Osteoblast (primary cell): ENCODE measurements around the gene SYCN. TPM values are rescaled to one million over a fixed set of nuclear protein-coding genes. Genes with fewer than 3 reads are reported as not detected.
"Not testable (repeated sequence)": the region's sequence is repeated elsewhere in the genome, so short reads cannot be mapped to it uniquely, and the experiment has no call there.

Source experiments
- DNase-seq: peaks from one replicate; pipeline ENCODE4 v3.0.0; 2011; ENCODE audit warnings: low spot score, mixed read lengths; ENCODE audit not compliant: insufficient read length; ENCODE audit errors: missing footprints
- H2AFZ ChIP-seq: 2 replicates; pipeline ENCODE4 v1.6.0; 2011; ENCODE audit warnings: mild to moderate bottlenecking, low read length
- H3K27ac ChIP-seq: 2 replicates; pipeline ENCODE4 v1.5.1; 2011; ENCODE audit warnings: mild to moderate bottlenecking, low read depth, low read length, moderate library complexity
- H3K27me3 ChIP-seq: 2 replicates; pipeline ENCODE4 v1.6.0; 2012; ENCODE audit warnings: mild to moderate bottlenecking, control low read depth, inconsistent platforms, low read length, moderate library complexity; ENCODE audit not compliant: insufficient read depth
- H3K36me3 ChIP-seq: 2 replicates; pipeline ENCODE4 v1.5.1; 2011; ENCODE audit warnings: mild to moderate bottlenecking, low read length, control low read depth, moderate library complexity; ENCODE audit not compliant: insufficient read depth
- H3K4me1 ChIP-seq: 2 replicates; pipeline ENCODE4 v1.5.1; 2011; ENCODE audit warnings: mild to moderate bottlenecking, low read length, control low read depth, moderate library complexity; ENCODE audit not compliant: insufficient read depth
- H3K4me2 ChIP-seq: 2 replicates; pipeline ENCODE4 v1.6.0; 2011; ENCODE audit warnings: mild to moderate bottlenecking, low read length; ENCODE audit not compliant: insufficient read depth
- H3K4me3 ChIP-seq: fragments of 200-600 bp; sonication (generic); 3 replicates; pipeline ENCODE4 v1.5.1; 2012; ENCODE audit warnings: mild to moderate bottlenecking, low read length, inconsistent platforms; ENCODE audit not compliant: insufficient read depth
- H3K79me2 ChIP-seq: 2 replicates; pipeline ENCODE4 v1.6.0; 2012; ENCODE audit warnings: mild to moderate bottlenecking, low read length, control low read depth, inconsistent platforms; ENCODE audit not compliant: insufficient read depth
- H3K9me3 ChIP-seq: 2 replicates; pipeline ENCODE4 v1.5.1; 2011; ENCODE audit warnings: low read depth, low read length, control low read depth
- H4K20me1 ChIP-seq: 2 replicates; pipeline ENCODE4 v1.6.0; 2012; ENCODE audit warnings: mild to moderate bottlenecking, low read length, control low read depth; ENCODE audit not compliant: insufficient read depth
- total RNA-seq: library from RNA; depleted of rRNA; stranded (reverse); fragments of >200 nt; gene quantifications from 2 replicates; pipeline ENCODE4 v1.2.3, GENCODE V29; 2012
- TF ChIP-seq, protein P1 (sequence below): IDR thresholded peaks from 2 replicates; pipeline ENCODE4 v1.5.1; 2011; ENCODE audit warnings: mild to moderate bottlenecking, low read depth, low read length, moderate library complexity; ENCODE audit errors: extremely low read depth

The SYCN gene
- total RNA-seq, 1 donor = not detected

DNA sequence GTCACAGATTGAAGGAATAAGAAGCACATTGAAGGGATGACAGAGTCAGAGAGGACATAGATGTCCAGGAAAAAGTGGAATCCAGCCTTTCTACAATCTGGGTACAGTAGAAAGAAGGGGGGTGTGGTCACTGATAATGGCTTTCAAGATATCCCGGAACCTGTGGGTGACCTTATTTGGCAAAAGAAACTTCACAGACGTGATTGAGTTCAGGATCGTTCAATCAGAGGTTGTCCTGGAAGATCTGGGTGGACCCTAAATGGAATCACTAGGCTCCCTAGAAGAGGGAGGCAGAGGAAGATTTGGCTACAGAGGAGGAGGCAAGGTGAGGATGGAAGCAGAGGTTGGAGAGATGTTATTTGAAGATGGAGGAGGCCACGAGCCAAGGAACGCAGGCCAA is 13.0 kb upstream of the SYCN start:
- DNase-seq = peak; percentile 31
- H3K27ac ChIP-seq = no peak overlapping the region
- peaks cover 6% of the 10 kb centered on the region for H3K27me3 ChIP-seq
- H3K36me3 ChIP-seq = no peaks in the 10 kb centered on the region
- TF ChIP-seq, protein P1, sequence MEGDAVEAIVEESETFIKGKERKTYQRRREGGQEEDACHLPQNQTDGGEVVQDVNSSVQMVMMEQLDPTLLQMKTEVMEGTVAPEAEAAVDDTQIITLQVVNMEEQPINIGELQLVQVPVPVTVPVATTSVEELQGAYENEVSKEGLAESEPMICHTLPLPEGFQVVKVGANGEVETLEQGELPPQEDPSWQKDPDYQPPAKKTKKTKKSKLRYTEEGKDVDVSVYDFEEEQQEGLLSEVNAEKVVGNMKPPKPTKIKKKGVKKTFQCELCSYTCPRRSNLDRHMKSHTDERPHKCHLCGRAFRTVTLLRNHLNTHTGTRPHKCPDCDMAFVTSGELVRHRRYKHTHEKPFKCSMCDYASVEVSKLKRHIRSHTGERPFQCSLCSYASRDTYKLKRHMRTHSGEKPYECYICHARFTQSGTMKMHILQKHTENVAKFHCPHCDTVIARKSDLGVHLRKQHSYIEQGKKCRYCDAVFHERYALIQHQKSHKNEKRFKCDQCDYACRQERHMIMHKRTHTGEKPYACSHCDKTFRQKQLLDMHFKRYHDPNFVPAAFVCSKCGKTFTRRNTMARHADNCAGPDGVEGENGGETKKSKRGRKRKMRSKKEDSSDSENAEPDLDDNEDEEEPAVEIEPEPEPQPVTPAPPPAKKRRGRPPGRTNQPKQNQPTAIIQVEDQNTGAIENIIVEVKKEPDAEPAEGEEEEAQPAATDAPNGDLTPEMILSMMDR = no peak
- no peak overlapping the region for H2AFZ ChIP-seq
- H3K4me3 ChIP-seq = no peak overlapping the region
- no peaks in the 10 kb centered on the region for H3K9me3 ChIP-seq
- H3K4me1 ChIP-seq = no peaks in the 10 kb centered on the region
- no peak overlapping the region for H3K4me2 ChIP-seq
- no peaks in the 10 kb centered on the region for H4K20me1 ChIP-seq
- H3K79me2 ChIP-seq = no peaks in the 10 kb centered on the region

DNA sequence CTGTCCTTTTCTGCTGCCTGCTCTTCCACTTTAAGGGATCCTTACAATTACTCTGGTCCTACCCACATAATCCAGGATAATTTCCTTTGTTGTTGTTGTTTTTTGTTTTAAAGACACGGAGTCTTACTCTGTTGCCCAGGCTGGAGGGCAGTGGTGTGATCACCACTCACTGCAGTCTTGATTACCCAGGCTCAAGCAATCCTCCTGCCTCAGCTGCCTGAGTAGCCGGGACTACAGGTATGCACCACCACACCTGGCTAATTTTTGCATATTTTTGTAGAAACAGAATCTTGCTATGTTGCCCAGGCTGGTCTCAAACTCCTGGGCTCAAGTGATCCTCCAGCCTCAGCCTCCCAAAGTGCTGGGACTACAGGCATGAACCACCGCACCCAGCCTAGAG is 11.3 kb upstream of the SYCN start:
- not testable (repeated sequence) for H2AFZ ChIP-seq, H3K79me2 ChIP-seq, DNase-seq, H3K4me3 ChIP-seq, H3K4me2 ChIP-seq, H3K4me1 ChIP-seq, H3K27ac ChIP-seq, H3K27me3 ChIP-seq, H4K20me1 ChIP-seq, H3K9me3 ChIP-seq, H3K36me3 ChIP-seq

DNA sequence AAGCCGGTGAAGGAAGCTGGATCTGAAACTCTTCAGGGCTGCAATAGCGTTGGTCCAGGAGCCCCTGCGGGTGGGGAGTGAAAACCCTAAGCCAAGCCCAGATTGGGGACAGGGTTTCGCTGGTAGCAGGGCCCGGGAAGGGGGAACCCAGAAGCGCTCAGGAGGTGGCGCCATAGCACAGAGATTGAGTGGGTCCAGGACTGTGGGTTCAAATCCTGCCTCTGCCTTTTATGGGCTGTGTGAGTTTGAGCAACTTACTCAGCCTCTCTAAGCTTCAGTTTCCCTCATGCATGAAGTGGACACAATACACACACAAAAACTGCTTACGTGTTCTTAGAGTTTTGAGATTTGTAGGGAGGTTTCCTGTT is 8.3 kb upstream of the SYCN start:
- TF ChIP-seq, protein P1 = peak; percentile 33
- Histone ChIP-seq H3K4me3 (no peak overlapping the region), H3K9me3 (no peaks in the 10 kb centered on the region), H3K4me1 (no peaks in the 10 kb centered on the region), H2AFZ (no peak overlapping the region), H3K36me3 (no peaks in the 10 kb centered on the region), H3K79me2 (no peaks in the 10 kb centered on the region), H3K27me3 (peaks cover 3% of the 10 kb centered on the region), H3K27ac (no peak overlapping the region), H3K4me2 (no peak overlapping the region), H4K20me1 (no peaks in the 10 kb centered on the region)
- DNase-seq = peak; percentile 27

DNA sequence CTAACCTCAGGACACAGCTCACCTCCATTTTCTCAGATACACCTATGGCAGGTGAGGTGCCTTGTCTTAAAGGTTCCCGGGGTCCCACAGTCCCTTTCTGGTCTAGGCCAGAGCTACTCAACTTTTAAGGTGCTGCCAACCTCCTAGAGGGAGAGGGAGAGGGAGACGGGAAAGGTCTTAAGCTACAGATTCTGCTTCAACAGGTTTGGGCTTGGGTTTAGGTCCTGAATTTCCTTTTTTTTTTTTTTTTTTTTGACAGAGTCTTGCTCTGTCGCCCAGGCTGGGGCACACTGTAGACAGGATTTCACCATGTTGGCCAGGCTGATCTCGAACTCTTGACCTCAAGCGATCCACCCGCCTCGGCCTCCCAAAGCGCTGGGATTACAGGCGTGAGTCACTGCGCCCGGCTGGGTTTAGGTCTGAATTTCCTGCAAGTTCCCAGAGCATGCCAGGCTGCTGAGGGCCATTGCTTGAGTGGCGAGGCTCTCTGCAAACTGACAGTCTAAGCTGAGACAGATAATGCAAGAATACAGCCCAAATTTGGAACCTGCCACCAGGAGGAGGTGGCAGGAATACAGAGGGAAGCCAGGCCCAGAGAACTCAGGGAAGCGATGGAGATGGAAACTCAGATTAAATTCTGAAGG is 7.8 kb upstream of the SYCN start:
- H4K20me1 ChIP-seq = no peaks in the 10 kb centered on the region
- H3K79me2 ChIP-seq = no peaks in the 10 kb centered on the region
- H3K9me3 ChIP-seq = no peaks in the 10 kb centered on the region
- H3K27ac ChIP-seq = no peak overlapping the region
- H3K4me1 ChIP-seq = no peaks in the 10 kb centered on the region
- peaks cover 3% of the 10 kb centered on the region for H3K27me3 ChIP-seq
- no peak overlapping the region for H2AFZ ChIP-seq
- no peaks in the 10 kb centered on the region for H3K36me3 ChIP-seq
- no peak overlapping the region for H3K4me3 ChIP-seq
- DNase-seq = peak; percentile 46
- TF ChIP-seq, protein P1 = no peak
- no peak overlapping the region for H3K4me2 ChIP-seq
